GM19324 (cell line): Measurements from ENCODE around the gene EXOC7.
"Not testable (repeated sequence)": the region's sequence is repeated elsewhere in the genome, so short reads cannot be mapped to it uniquely, and the experiment has no call there.

Source experiments
- ATAC-seq: cut with Tn5 transposase; IDR thresholded peaks from one replicate; pipeline ENCODE4 v1.9.1; 2021; ENCODE audit warnings: mild to moderate bottlenecking, moderate library complexity; ENCODE audit not compliant: unreplicated experiment, low FRiP score

Gene EXOC7

GRCh38 chr17:76048711-76049110 is 54.9 kb downstream of the EXOC7 start:
- ATAC-seq: no peak

- no peak for ATAC-seq
These were observed 55.5 kb downstream of the EXOC7 start for GRCh38 chr17:76048025-76048605.

- no peak for ATAC-seq
These were observed 57.5 kb downstream of the EXOC7 start for GRCh38 chr17:76046064-76046463.

- not testable (repeated sequence) for ATAC-seq
These were observed 59.0 kb downstream of the EXOC7 start for GRCh38 chr17:76044475-76045007.

- ATAC-seq: not testable (repeated sequence)
These were observed 60.7 kb downstream of the EXOC7 start for GRCh38 chr17:76042868-76043267.

- no peak for ATAC-seq
These were observed 63.2 kb downstream of the EXOC7 start for GRCh38 chr17:76040376-76040775.

- ATAC-seq: no peak
These were observed 64.5 kb downstream of the EXOC7 start for GRCh38 chr17:76039121-76039520.

- ATAC-seq: no peak
These were observed 65.5 kb downstream of the EXOC7 start for GRCh38 chr17:76038050-76038449.

- no peak for ATAC-seq
These were observed 66.9 kb downstream of the EXOC7 start for GRCh38 chr17:76036497-76037261.

GRCh38 chr17:76034428-76035350 is 68.9 kb downstream of the EXOC7 start:
- ATAC-seq: no peak

- ATAC-seq: no peak
These were observed 70.4 kb downstream of the EXOC7 start for GRCh38 chr17:76033139-76033538.

GRCh38 chr17:76032780-76033108 is 70.8 kb downstream of the EXOC7 start:
- no peak for ATAC-seq

- ATAC-seq: no peak
These were observed 71.4 kb downstream of the EXOC7 start for GRCh38 chr17:76032073-76032779.
